ENCODE data around the gene NR6A1. TPM values are rescaled to one million over a fixed set of nuclear protein-coding genes. Genes with fewer than 3 reads are reported as not detected.

NR6A1 gene
- total RNA-seq, 4 donors from 2014 or later: 1.7 to 8.4 (median 5.5) TPM

GRCh38 chr9:124813041-124813440 is 41.9 kb upstream of the NR6A1 start:
- no peak for TF ChIP-seq EP300 (IDR thresholded peaks at IDR 0.05)
- TF ChIP-seq POLR2A (IDR thresholded peaks at IDR 0.05): no peak
- TF ChIP-seq CTCF (IDR thresholded peaks at IDR 0.05): no peak
- H3K27ac ChIP-seq: peak overlapping the region; percentile 50 to 93 (median 76)
- peaks cover 0 to 25% (median 0%) of the 10 kb centered on the region in 3 donors for H3K36me3 ChIP-seq
- H3K4me1 ChIP-seq: peaks cover 0 to 44% (median 33%) of the 10 kb centered on the region in 4 donors
- H3K9me3 ChIP-seq: no peaks in the 10 kb centered on the region
- no peaks in the 10 kb centered on the region for H3K27me3 ChIP-seq
- no peak overlapping the region for H3K4me3 ChIP-seq
- WGBS, 2 donors: 64 to 72% methylated on average over 7 of the region's 7 CpGs
- DNase-seq (ENCODE audit: low spot score in 2 of 2): no peak

- WGBS, 2 donors: 28 to 43% methylated on average over 6 of the region's 6 CpGs
- H3K4me1 ChIP-seq: peaks cover 0 to 44% (median 33%) of the 10 kb centered on the region in 4 donors
- DNase-seq (ENCODE audit: low spot score in 2 of 2): peak; percentile 33 to 34
Measured at GRCh38 chr9:124812441-124812876, 41.3 kb upstream of the NR6A1 start.

GRCh38 chr9:124810663-124811355 is 39.7 kb upstream of the NR6A1 start:
- Histone ChIP-seq H3K4me1 (peaks cover 0 to 44% (median 33%) of the 10 kb centered on the region in 4 donors), H3K27me3 (no peaks in the 10 kb centered on the region), H3K9me3 (no peaks in the 10 kb centered on the region), H3K27ac (peak overlapping the region; percentile 50 to 93 (median 76)), H3K4me3 (no peak overlapping the region), H3K36me3 (peaks cover 0 to 25% (median 0%) of the 10 kb centered on the region in 3 donors)
- WGBS, 2 donors: 30 to 33% methylated on average over 12 of the region's 12 CpGs
- DNase-seq (ENCODE audit: low spot score in 2 of 2): no peak
- TF ChIP-seq CTCF (IDR thresholded peaks at IDR 0.05): no peak
- no peak for TF ChIP-seq POLR2A (IDR thresholded peaks at IDR 0.05)
- peak in 1 of 2 donors; percentile 55 for TF ChIP-seq EP300 (IDR thresholded peaks at IDR 0.05)

More at GRCh38 chr9:124812441-124812876, 41.3 kb upstream of the NR6A1 start:
- no peaks in the 10 kb centered on the region for H3K27me3 ChIP-seq
- no peak overlapping the region for H3K4me3 ChIP-seq
- peaks cover 0 to 25% (median 0%) of the 10 kb centered on the region in 3 donors for H3K36me3 ChIP-seq
- H3K9me3 ChIP-seq: no peaks in the 10 kb centered on the region
- TF ChIP-seq CTCF (IDR thresholded peaks at IDR 0.05) (no peak), POLR2A (IDR thresholded peaks at IDR 0.05) (no peak), EP300 (IDR thresholded peaks at IDR 0.05) (peak in 1 of 2 donors; percentile 47)
- H3K27ac ChIP-seq: peak overlapping the region; percentile 50 to 93 (median 76)

GRCh38 chr9:124809741-124810500 is 38.8 kb upstream of the NR6A1 start:
- 94 to 95% methylated on average over 55 to 56 of the region's 60 CpGs for WGBS, 2 donors
- H3K36me3 ChIP-seq: peaks cover 0 to 30% (median 0%) of the 10 kb centered on the region in 3 donors
- no peaks in the 10 kb centered on the region for H3K27me3 ChIP-seq
- peaks cover 0 to 44% (median 33%) of the 10 kb centered on the region in 4 donors for H3K4me1 ChIP-seq
- no peak for DNase-seq (ENCODE audit: low spot score in 2 of 2)
- no peaks in the 10 kb centered on the region for H3K9me3 ChIP-seq
- peak overlapping the region in 2 of 4 donors; percentile 87 to 93 for H3K27ac ChIP-seq
- no peak for TF ChIP-seq POLR2A (IDR thresholded peaks at IDR 0.05)
- no peak for TF ChIP-seq CTCF (IDR thresholded peaks at IDR 0.05)
- no peak for TF ChIP-seq EP300 (IDR thresholded peaks at IDR 0.05)
- H3K4me3 ChIP-seq: no peak overlapping the region
